Tibial nerve (tissue), 4 donors: Measurements from ENCODE around the gene S1PR2. TPM values are rescaled to one million over a fixed set of nuclear protein-coding genes. Genes with fewer than 3 reads are reported as not detected.

Experiments used
- DNase-seq, 2 donors: peaks; one replicate each; pipeline ENCODE4 v3.0.0-alpha.2; 2019; ENCODE audit warnings: low spot score in 2 of 2
- H3K27ac ChIP-seq, 4 donors: fragments of 200-600 bp; sonication (generic) in 3 of 4; one replicate each; pipeline ENCODE4 v1.5.1; 2017 to 2019; ENCODE audit warnings: mild to moderate bottlenecking in 1 of 4
- H3K27me3 ChIP-seq, 2 donors: fragments of 200-600 bp; sonication (generic) in 1 of 2; one replicate each; pipeline versions ENCODE4 v1.5.1 to v1.6.0; 2017 to 2019
- H3K36me3 ChIP-seq, 3 donors: fragments of 200-600 bp; sonication (generic); one replicate each; pipeline ENCODE4 v1.5.1; 2018 to 2019
- H3K4me1 ChIP-seq, 4 donors: fragments of 200-600 bp; sonication (generic) in 3 of 4; one replicate each; pipeline ENCODE4 v1.5.1; 2017 to 2019
- H3K4me3 ChIP-seq, 4 donors: fragments of 200-600 bp; sonication (generic) in 3 of 4; one replicate each; pipeline ENCODE4 v1.5.1; 2017 to 2019; ENCODE audit warnings: mild to moderate bottlenecking in 1 of 4, moderate library complexity in 1 of 4
- H3K9me3 ChIP-seq, 4 donors: fragments of 200-600 bp; sonication (generic) in 3 of 4; one replicate each; pipeline ENCODE4 v1.5.1; 2017 to 2019
- CTCF ChIP-seq, 5 experiments: fragments of 200-600 bp in 3 of 5; fragments of 450-650 bp in 2 of 5; sonication (generic) in 3 of 5; IDR thresholded peaks; one replicate each; pipeline ENCODE4 v1.5.1; 2016 to 2019; ENCODE audit warnings: antibody characterized with exemption in 5 of 5, mild to moderate bottlenecking in 3 of 5, moderate library complexity in 2 of 5
- EP300 ChIP-seq, 2 donors: sonication (generic); formaldehyde crosslinking; IDR thresholded peaks; one replicate each; pipeline ENCODE4 v1.6.1; 2017; ENCODE audit warnings: antibody characterized with exemption in 2 of 2, mild to moderate bottlenecking in 1 of 2
- POLR2A ChIP-seq, 2 donors: fragments of 450-650 bp; IDR thresholded peaks; one replicate each; pipeline ENCODE4 v1.6.1; 2017; ENCODE audit warnings: antibody characterized with exemption in 2 of 2, mild to moderate bottlenecking in 2 of 2, moderate library complexity in 2 of 2
- WGBS, 2 donors: methylation state at CpG; one replicate each; pipeline ENCODE4 v1.1.5; 2018; 5-methylcytosine and 5-hydroxymethylcytosine counted together
- total RNA-seq, 4 donors: library from RNA; depleted of rRNA; stranded (reverse); fragments of >200 nt; gene quantifications; one replicate each; pipeline ENCODE4 v1.1.0, GENCODE V29; 2016

The S1PR2 gene
- total RNA-seq, 4 donors from 2014 or later: 11.6 to 13.3 (median 12.2) TPM

- DNase-seq: no peak
- Histone ChIP-seq H3K36me3 (peaks cover 2 to 64% (median 12%) of the 10 kb centered on the region in 3 donors), H3K27ac (no peak overlapping the region), H3K4me1 (peaks cover 0 to 31% (median 8%) of the 10 kb centered on the region in 4 donors), H3K27me3 (no peaks in the 10 kb centered on the region), H3K9me3 (no peaks in the 10 kb centered on the region), H3K4me3 (no peak overlapping the region)
- TF ChIP-seq POLR2A (IDR thresholded peaks at IDR 0.05): no peak
- TF ChIP-seq EP300 (IDR thresholded peaks at IDR 0.05): no peak
- no peak for TF ChIP-seq CTCF (IDR thresholded peaks at IDR 0.05)
- 75 to 90% methylated on average over 2 of the region's 2 CpGs for WGBS, 2 donors
These were observed 24.2 kb upstream of the S1PR2 start for GRCh38 chr19:10255358-10255757.

- Histone ChIP-seq H3K4me3 (no peak overlapping the region), H3K4me1 (peaks cover 0 to 36% (median 8%) of the 10 kb centered on the region in 4 donors), H3K27ac (no peak overlapping the region), H3K27me3 (no peaks in the 10 kb centered on the region), H3K36me3 (peaks cover 2 to 53% (median 12%) of the 10 kb centered on the region in 3 donors), H3K9me3 (no peaks in the 10 kb centered on the region)
- no peak for TF ChIP-seq EP300 (IDR thresholded peaks at IDR 0.05)
- 89 to 90% methylated on average over 3 of the region's 3 CpGs for WGBS, 2 donors
- no peak for DNase-seq
These were observed 23.1 kb upstream of the S1PR2 start for GRCh38 chr19:10254244-10254643.

- peak overlapping the region; percentile 73 to 95 (median 84) for H3K4me3 ChIP-seq
- no peaks in the 10 kb centered on the region for H3K9me3 ChIP-seq
- peak overlapping the region in 3 of 4 donors; percentile 82 to 89 (median 89) for H3K27ac ChIP-seq
- TF ChIP-seq EP300 (IDR thresholded peaks at IDR 0.05) (no peak), CTCF (IDR thresholded peaks at IDR 0.05) (no peak), POLR2A (IDR thresholded peaks at IDR 0.05) (no peak)
- peaks cover 2 to 40% (median 12%) of the 10 kb centered on the region in 3 donors for H3K36me3 ChIP-seq
- peaks cover 0 to 35% (median 8%) of the 10 kb centered on the region in 4 donors for H3K4me1 ChIP-seq
- 21 to 27% methylated on average over 8 of the region's 8 CpGs for WGBS, 2 donors
- DNase-seq: no peak
- H3K27me3 ChIP-seq: no peaks in the 10 kb centered on the region
These were observed 21.6 kb upstream of the S1PR2 start for GRCh38 chr19:10252707-10253106.

GRCh38 chr19:10251792-10252694, 20.9 kb upstream of the S1PR2 start, which contains the start of gene MRPL4:
Gene MRPL4, plus strand, starts transcription at chr19:10252214. Its CDS starts 40 bp downstream, at chr19:10252254.
- peak in 2 of 5 experiments; percentile 52 to 54 for TF ChIP-seq CTCF (IDR thresholded peaks at IDR 0.05)
- TF ChIP-seq EP300 (IDR thresholded peaks at IDR 0.05): peak; percentile 20 to 95
- TF ChIP-seq POLR2A (IDR thresholded peaks at IDR 0.05): peak in 1 of 2 donors; percentile 53
- WGBS, 2 donors: 1% methylated on average over 45 to 50 of the region's 77 CpGs
- H3K4me3 ChIP-seq: peak within 1 kb of the TSS; percentile 73 to 95 (median 84)
- H3K9me3 ChIP-seq: no peaks in the 10 kb centered on the region
- peaks cover 0 to 35% (median 8%) of the 10 kb centered on the region in 4 donors for H3K4me1 ChIP-seq
- peak; percentile 94 to 96 for DNase-seq
- peaks cover 2 to 34% (median 12%) of the 10 kb centered on the region in 3 donors for H3K36me3 ChIP-seq
- peak within 1 kb of the TSS; percentile 66 to 89 (median 86) for H3K27ac ChIP-seq
- no peaks in the 10 kb centered on the region for H3K27me3 ChIP-seq

GRCh38 chr19:10246511-10246910, 15.4 kb upstream of the S1PR2 start:
- H3K36me3 ChIP-seq: peaks cover 0 to 11% (median 0%) of the 10 kb centered on the region in 3 donors
- peaks cover 0 to 16% (median 2%) of the 10 kb centered on the region in 4 donors for H3K4me1 ChIP-seq
- 81 to 86% methylated on average over 6 of the region's 6 CpGs for whole genome bisulfite sequencing, 2 donors
- DNase-seq: no peak
- no peak for TF ChIP-seq CTCF (IDR thresholded peaks at IDR 0.05)
- no peak for TF ChIP-seq POLR2A (IDR thresholded peaks at IDR 0.05)
- H3K9me3 ChIP-seq: no peaks in the 10 kb centered on the region
- no peak overlapping the region for H3K4me3 ChIP-seq
- H3K27ac ChIP-seq: no peak overlapping the region
- H3K27me3 ChIP-seq: no peaks in the 10 kb centered on the region
